Mesothelial cell of epicardium (in vitro differentiated cells): ENCODE data around the gene ITGAV. TPM values are rescaled to one million over a fixed set of nuclear protein-coding genes. Genes with fewer than 3 reads are reported as not detected.
A peak's percentile ranks its signal among the peaks of the same experiment; 100 is the strongest.

Experiments
- DNase-seq, 2 experiments: peaks; one replicate each; pipeline ENCODE4 v3.0.0; 2021; ENCODE audit warnings: low spot score in 2 of 2; ENCODE audit not compliant: unreplicated experiment in 2 of 2
- H3K27ac Mint-ChIP-seq: 2 replicates; pipeline ENCODE4 v1.8.0; 2021; ENCODE audit warnings: mixed read lengths
- H3K27me3 Mint-ChIP-seq: 2 replicates; pipeline ENCODE4 v1.8.0; 2021; ENCODE audit warnings: low read depth, mixed read lengths
- H3K36me3 Mint-ChIP-seq: 2 replicates; pipeline ENCODE4 v1.8.0; 2021; ENCODE audit warnings: mixed read lengths
- H3K4me1 Mint-ChIP-seq: 2 replicates; pipeline ENCODE4 v1.8.0; 2021; ENCODE audit warnings: mixed read lengths
- H3K4me3 Mint-ChIP-seq: 2 replicates; pipeline ENCODE4 v1.8.0; 2021; ENCODE audit warnings: mild to moderate bottlenecking, moderate library complexity, mixed read lengths
- H3K9me3 Mint-ChIP-seq: 2 replicates; pipeline ENCODE4 v1.8.0; 2021; ENCODE audit warnings: mixed read lengths
- total RNA-seq: library from RNA; stranded (reverse); gene quantifications from 3 replicates; pipeline ENCODE4 v1.2.1, GENCODE V29; 2021
- TF ChIP-seq, protein P1 (sequence below): fragments of 200-600 bp; sonication (generic); IDR thresholded peaks from one replicate; pipeline ENCODE4 v1.5.0; 2021; ENCODE audit warnings: antibody characterized with exemption; ENCODE audit not compliant: unreplicated experiment

Gene ITGAV
- total RNA-seq, 1 donor from 2014 or later, result 100 TPM

DNA sequence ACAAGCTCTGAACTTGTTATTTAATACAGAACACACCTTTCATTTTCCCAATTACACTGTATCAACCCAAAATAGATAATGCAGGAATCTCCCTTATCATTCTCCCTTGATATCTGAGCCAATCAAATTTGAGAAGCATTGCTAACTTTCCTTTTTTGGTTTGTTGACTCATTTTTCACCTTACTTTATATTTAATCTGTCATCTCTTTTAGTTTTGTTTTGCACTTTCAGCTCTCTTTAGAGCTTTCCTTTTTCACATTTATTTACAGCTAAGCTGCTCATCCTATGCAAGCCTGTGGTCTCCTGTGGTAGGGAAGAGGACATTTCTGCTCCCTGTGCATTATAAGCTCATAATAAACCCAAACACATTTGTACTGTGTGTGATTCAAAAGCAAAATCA is 50.1 kb downstream of the ITGAV start:
- TF ChIP-seq, protein P1, sequence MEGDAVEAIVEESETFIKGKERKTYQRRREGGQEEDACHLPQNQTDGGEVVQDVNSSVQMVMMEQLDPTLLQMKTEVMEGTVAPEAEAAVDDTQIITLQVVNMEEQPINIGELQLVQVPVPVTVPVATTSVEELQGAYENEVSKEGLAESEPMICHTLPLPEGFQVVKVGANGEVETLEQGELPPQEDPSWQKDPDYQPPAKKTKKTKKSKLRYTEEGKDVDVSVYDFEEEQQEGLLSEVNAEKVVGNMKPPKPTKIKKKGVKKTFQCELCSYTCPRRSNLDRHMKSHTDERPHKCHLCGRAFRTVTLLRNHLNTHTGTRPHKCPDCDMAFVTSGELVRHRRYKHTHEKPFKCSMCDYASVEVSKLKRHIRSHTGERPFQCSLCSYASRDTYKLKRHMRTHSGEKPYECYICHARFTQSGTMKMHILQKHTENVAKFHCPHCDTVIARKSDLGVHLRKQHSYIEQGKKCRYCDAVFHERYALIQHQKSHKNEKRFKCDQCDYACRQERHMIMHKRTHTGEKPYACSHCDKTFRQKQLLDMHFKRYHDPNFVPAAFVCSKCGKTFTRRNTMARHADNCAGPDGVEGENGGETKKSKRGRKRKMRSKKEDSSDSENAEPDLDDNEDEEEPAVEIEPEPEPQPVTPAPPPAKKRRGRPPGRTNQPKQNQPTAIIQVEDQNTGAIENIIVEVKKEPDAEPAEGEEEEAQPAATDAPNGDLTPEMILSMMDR, result no peak
- Mint-ChIP-seq H3K27me3 (no peaks in the 10 kb centered on the region), H3K36me3 (peaks cover 27% of the 10 kb centered on the region), H3K4me3 (no peak overlapping the region), H3K27ac (peak overlapping the region; percentile 8), H3K4me1 (peaks cover 4% of the 10 kb centered on the region), H3K9me3 (no peaks in the 10 kb centered on the region)
- DNase-seq, result no peak

DNA sequence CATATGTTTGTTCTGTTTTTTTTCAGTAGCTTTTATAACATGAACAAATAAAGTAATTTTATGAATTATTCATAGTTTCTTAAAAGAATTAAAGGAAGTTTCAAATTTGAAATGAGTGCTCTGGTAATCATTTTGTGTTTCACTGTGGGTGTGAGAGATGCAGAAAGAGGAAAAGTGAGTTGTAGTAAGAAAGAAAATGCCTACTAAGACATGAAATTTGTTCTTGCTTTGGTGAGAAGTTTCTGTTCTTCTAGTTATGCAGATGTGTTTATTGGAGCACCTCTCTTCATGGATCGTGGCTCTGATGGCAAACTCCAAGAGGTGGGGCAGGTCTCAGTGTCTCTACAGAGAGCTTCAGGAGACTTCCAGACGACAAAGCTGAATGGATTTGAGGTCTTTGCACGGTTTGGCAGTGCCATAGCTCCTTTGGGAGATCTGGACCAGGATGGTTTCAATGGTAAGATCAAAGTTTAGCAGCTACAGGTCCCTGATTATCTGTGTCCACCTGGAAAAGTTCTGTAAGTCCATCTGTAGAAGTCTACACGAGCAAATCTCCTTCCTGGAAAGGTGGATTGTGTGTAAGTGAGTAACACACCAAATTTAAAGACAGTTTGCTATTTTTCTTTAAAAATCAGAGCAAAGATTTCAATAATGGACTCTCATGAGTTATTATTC is 51.4 kb downstream of the ITGAV start:
- Mint-ChIP-seq H3K4me3 (no peak overlapping the region), H3K4me1 (peaks cover 9% of the 10 kb centered on the region), H3K27me3 (no peaks in the 10 kb centered on the region), H3K36me3 (peaks cover 34% of the 10 kb centered on the region), H3K9me3 (no peaks in the 10 kb centered on the region), H3K27ac (peak overlapping the region; percentile 28)
- TF ChIP-seq, protein P1, result no peak
- DNase-seq, result no peak

DNA sequence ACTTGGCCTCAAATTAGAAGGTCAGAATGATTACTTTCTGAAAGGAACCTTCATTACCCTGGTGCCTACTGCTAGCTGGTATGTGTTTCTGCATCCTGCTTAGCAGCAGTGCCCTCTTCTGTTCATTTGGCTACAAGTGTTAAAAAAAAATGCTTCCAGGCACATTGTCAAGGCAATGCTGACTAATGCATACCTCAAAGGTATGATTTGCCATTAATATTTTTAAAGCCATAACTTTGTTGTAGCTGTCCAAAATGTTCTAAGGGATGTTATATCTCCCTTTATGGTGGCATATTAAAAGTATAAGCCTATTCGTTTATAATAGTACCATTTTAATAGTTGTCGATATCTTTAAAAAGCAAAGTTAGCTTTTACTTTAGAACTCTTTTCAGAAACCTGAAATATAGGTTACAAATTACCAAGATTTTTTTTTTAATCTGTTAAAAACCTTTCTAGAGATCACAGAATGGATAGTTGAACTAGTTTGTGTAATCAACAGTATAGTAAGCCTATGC is 52.0 kb downstream of the ITGAV start:
- no peak overlapping the region for H3K4me3 Mint-ChIP-seq
- no peaks in the 10 kb centered on the region for H3K9me3 Mint-ChIP-seq
- H3K4me1 Mint-ChIP-seq, result peaks cover 13% of the 10 kb centered on the region
- TF ChIP-seq, protein P1, result no peak
- H3K27ac Mint-ChIP-seq, result peak overlapping the region; percentile 28
- H3K36me3 Mint-ChIP-seq, result peaks cover 37% of the 10 kb centered on the region
- no peak for DNase-seq
- H3K27me3 Mint-ChIP-seq, result no peaks in the 10 kb centered on the region

DNA sequence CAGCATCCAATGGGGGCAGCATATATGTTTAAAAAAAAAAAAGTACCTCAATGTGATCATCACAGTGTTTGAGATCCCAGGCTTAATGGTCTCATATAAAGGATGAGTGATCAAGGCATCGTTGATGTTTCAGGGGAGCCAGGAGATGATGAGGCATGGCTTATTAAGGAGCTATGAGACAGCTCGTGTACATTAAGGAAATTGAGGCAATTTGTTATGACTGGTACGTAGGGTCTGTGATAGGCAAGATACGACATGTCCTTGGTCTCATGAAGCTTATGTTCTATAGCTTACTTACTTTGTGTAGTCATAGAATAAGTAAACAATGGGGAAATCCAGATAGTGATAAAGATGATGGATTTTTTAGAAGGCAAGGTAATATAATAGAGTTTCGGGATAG is 54.9 kb downstream of the ITGAV start:
- Mint-ChIP-seq H3K4me3 (no peak overlapping the region), H3K27ac (peak overlapping the region; percentile 16), H3K27me3 (no peaks in the 10 kb centered on the region), H3K9me3 (no peaks in the 10 kb centered on the region), H3K4me1 (peaks cover 13% of the 10 kb centered on the region), H3K36me3 (peaks cover 28% of the 10 kb centered on the region)
- TF ChIP-seq, protein P1, result no peak
- DNase-seq, result no peak

DNA sequence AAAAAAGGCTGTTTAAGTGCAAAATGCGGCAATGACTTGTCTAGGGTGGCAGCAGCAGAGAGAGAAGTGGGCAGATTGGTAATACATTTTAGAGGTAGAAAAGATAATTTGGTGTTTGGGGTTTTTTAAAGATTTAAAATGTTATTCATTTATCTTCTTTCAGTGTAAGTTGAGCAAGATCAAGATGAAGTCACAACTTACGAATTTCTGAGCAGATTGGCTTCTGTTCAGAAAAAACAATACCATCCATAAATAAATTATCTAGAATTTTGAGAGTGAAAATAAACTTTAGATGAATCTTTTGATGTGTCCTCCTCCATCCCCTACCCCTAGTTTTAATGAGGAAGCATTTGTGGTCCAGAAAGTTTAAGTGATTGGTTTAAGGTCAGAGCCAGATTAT is 56.1 kb downstream of the ITGAV start:
- TF ChIP-seq, protein P1, result no peak
- peaks cover 9% of the 10 kb centered on the region for H3K4me1 Mint-ChIP-seq
- no peak for DNase-seq
- no peak overlapping the region for H3K4me3 Mint-ChIP-seq
- H3K27me3 Mint-ChIP-seq, result no peaks in the 10 kb centered on the region
- H3K9me3 Mint-ChIP-seq, result no peaks in the 10 kb centered on the region
- H3K27ac Mint-ChIP-seq, result peak overlapping the region; percentile 64
- H3K36me3 Mint-ChIP-seq, result peaks cover 25% of the 10 kb centered on the region
